ENCODE results near the gene KIF26A. TPM values are rescaled to one million over a fixed set of nuclear protein-coding genes. Genes with fewer than 3 reads are reported as not detected.

KIF26A gene
- total RNA-seq, 1 donor from 2014 or later = 0.46 TPM

- no peak overlapping the region for H3K4me3 ChIP-seq (ENCODE audit: low read depth, low read length)
- TF ChIP-seq CTCF (conservative IDR thresholded peaks at IDR 0.05; ENCODE audit: low read depth, low read length) = no peak
- DNase-seq (ENCODE audit: low read depth) = no peak
Observed at GRCh38 chr14:104111301-104112112, 26.9 kb upstream of the KIF26A start.

GRCh38 chr14:104112113-104112505, 26.3 kb upstream of the KIF26A start:
- no peak for DNase-seq (ENCODE audit: low read depth)
- TF ChIP-seq CTCF (conservative IDR thresholded peaks at IDR 0.05; ENCODE audit: low read depth, low read length) = no peak
- H3K4me3 ChIP-seq (ENCODE audit: low read depth, low read length) = no peak overlapping the region

- DNase-seq (ENCODE audit: low read depth) = no peak
- no peak for TF ChIP-seq CTCF (conservative IDR thresholded peaks at IDR 0.05; ENCODE audit: low read depth, low read length)
Observed at GRCh38 chr14:104112609-104113571, 25.5 kb upstream of the KIF26A start.

GRCh38 chr14:104113631-104114420, 24.6 kb upstream of the KIF26A start:
- TF ChIP-seq CTCF (conservative IDR thresholded peaks at IDR 0.05; ENCODE audit: low read depth, low read length) = no peak
- no peak for DNase-seq (ENCODE audit: low read depth)
- H3K4me3 ChIP-seq (ENCODE audit: low read depth, low read length) = no peak overlapping the region

More at GRCh38 chr14:104112609-104113571, 25.5 kb upstream of the KIF26A start:
- H3K4me3 ChIP-seq (ENCODE audit: low read depth, low read length) = no peak overlapping the region

- no peak overlapping the region for H3K4me3 ChIP-seq (ENCODE audit: low read depth, low read length)
- no peak for TF ChIP-seq CTCF (conservative IDR thresholded peaks at IDR 0.05; ENCODE audit: low read depth, low read length)
- no peak for DNase-seq (ENCODE audit: low read depth)
Observed at GRCh38 chr14:104114421-104115130, 23.8 kb upstream of the KIF26A start.

- DNase-seq (ENCODE audit: low read depth) = no peak
- no peak overlapping the region for H3K4me3 ChIP-seq (ENCODE audit: low read depth, low read length)
- no peak for TF ChIP-seq CTCF (conservative IDR thresholded peaks at IDR 0.05; ENCODE audit: low read depth, low read length)
Observed at GRCh38 chr14:104115131-104115600, 23.2 kb upstream of the KIF26A start.

Data from epithelial cell of proximal tubule (primary cell).